ENCODE measurements around the gene NINJ1.

Gene NINJ1

DNA sequence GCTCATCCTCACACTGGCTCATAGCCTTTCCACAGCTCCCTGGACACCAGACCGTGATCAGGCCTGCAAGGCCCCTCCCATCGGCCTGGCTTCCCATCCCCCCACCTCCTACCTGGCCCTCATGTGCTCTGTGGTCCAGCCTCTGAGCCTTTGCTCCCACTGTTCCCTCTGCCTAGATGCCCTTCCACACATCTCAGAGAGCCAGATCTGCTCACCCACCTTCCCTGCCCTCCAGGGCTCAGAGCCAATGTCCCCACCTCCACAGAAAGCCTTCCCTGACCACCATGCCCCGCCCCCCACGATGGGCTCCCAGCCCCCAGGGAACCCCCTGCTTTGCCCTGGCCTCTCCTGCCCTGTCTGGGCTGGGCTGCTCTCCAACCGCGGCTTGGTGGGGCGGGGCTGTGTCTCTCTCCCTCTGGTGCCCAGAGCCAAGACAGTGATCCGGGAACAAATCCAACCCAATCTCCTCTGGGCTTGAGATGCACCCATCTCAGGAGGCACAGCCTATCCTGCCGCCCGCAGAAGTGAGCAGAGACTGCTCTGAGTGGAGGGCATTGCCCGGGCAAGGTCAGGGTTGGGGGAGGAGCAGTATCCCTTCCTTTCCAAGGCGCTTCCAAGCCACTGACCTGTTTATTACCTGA lies 1.6 kb downstream of the NINJ1 start:
- no peak for DNase-seq (ENCODE audit: low read depth)

DNA sequence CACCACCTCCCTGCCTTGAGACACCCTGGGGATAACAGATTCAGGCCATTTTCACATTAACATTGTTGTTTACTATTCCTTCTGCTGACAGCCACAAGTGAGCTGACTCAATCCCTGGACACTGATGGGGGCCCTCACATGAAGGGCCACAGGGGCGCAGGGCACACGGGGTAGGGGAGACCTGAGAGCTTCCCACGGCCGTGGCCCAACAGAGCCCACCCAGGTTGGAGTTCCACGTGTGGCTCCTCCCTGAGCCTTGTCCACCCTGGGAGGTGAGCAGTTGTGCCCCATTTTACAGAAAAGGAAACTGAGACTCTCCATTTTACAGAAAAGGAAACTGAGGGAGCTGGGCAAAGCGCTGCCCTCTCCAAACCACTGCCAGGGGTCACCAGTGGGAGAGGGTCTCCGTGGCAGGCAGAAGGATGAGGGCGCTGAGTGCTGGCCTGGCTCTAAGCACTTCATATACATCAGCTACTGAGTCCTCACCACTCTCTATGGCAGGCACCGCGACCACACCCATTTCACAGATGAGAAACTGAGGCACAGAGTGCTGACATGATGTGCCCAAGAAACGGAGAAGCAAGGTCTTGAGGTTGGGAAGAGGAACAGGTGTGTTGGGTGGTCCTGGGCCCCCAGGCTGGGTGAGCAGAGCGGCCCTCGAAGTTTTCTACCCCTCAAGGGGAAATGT lies 2.3 kb downstream of the NINJ1 start:
- DNase-seq (ENCODE audit: low read depth): no peak

DNA sequence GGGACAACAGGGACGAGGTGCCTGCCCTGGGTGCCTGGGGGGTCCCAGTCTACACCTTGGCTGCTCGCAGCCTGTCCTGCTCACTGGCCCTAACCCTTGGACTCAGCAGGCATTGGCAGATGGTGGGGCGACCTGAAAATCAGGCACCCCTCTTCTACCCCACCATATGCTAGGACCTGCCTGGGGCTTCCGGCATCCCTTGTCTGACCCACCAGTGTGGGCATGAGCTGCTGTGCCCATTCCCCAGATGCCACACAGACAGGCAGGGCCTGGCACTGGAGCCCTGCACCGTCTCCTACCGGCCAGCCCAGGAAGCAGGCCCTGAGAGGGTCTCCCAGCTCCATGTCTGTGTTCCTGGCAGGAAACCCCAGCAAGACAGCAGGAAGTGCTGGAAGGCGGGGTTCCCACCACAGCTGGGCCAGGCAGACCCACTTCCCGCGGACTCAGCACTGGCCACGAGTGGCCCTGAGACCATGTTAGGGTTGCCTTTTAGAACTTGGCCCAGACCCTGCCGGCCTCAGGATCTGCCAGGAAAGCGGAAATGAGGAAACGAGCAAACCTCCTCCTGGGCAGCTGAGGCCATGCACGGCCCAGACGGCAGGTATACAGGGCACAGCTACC lies 3.1 kb downstream of the NINJ1 start:
- DNase-seq (ENCODE audit: low read depth): no peak

DNA sequence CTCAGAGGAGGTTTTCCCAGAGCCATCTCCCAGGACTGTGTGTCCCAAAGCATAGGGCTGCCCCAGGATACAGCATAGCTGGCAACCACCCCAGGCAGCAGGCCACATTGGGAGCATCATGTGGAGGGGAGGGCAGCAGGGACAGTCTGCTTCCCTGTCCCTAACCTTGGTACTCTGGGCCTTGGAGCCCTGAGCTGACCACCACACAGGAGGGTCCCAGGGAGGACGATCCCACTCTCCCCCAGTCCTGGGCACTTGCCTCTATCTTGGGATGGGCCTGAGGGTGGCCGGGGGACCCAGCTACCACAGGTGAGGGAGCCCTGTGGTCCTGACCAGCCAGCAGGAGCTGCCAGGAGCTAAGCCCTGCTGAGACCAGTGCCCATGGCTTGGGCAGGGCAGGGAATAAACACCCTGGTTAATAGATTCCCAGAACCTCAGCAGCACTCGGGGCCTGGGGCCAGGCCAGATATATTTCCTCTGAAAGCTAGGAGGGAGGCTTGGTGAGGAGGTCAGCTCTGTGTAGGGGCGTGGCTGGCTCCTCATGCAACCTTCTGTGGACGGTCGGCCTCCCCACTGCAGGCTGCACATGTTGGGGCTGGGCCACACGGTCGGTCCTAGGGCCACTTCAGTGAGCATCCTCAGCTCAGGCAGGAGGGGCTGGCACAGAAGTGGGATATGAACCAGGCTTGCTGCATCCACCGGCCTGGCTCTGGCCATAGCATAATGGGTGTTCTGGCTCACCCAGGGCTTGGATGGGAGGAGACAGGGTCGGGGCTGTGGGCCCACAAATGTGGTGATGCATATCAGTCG lies 4.2 kb downstream of the NINJ1 start:
- no peak for DNase-seq (ENCODE audit: low read depth)

GRCh38 chr9:93129286-93129685 lies 4.8 kb downstream of the NINJ1 start:
- no peak for DNase-seq (ENCODE audit: low read depth)

DNA sequence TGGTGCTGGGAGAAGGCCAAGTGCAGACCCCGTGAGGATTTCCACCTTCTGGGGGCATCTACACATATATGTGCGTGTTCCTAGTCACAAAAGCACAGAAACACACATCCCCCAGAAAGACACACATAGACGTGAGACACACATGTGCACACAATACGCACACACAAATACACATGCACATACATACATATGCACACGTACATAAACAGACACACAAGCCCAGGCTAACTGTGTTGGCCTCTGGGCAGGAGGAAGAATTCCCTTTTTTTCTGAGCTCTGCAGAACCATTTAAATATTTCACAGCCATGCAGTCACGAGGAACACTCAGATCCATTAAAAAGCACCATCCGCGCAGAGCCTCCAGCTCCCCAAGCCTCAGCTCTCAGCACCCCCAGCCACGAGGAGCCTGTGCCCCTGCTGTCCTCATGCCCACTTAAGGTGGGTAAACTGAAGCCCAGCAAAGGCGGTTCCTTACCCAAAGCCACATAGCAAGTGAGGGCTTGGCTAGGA lies 5.3 kb downstream of the NINJ1 start:
- no peak for DNase-seq (ENCODE audit: low read depth)

DNA sequence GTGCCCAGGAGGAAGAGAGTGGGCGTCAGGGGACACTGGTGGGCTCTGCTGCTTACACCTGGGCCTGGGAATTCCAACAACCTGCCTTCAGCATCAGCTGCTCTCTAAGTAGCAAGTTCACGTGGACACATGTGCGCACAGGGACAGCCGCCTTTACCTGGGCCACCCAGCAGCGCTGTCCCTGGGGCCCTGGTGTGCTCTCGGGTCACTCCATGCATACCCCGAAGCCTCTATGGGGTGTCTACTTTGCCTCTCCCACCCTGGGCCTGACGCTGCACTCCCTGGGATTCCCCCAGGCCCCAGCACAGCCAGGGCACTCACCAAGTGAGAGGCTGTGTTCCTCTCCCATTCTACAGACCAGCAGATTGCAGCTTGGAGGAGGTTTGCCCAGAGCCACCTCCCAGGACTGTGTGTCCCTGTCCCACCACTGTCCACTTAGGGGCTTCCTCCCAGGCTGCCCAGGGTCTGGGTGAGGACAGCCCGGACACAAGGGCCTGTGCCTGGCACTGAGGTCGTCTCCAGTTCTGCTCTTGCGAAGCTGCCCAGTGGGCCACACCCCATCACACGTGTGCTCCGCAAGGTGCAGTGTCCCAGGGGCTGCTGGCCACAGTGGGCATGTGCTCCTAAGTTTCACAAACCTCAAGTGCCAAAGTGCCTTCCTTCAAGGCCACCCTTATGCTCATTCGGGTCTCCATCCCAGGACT lies 5.9 kb downstream of the NINJ1 start:
- no peak for DNase-seq (ENCODE audit: low read depth)

DNA sequence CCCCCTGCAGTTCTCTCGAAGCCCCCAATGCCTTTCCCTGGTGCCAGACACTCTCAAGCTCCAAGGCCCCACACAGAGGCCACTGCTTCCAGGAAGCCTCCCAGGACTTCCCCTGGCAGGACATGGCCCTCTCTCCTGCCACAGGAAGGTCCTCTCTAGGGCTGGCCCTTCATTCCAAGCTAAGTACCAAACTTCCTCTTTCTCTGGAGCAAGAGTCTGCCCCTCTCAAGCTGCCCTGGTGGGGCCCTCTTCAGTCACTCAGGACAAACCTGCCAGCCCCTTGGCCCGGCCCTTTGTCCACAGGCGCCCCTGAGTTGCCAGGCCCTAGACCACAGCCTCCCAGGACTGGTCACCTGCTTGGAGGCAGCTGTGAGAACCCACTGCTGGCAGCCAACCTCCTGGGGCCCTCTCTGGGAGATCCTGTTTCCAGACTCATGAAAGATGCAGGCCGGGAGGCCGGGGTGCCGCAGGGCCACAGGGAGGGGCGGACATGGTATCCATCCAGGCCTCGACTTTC lies 6.6 kb downstream of the NINJ1 start:
- no peak for DNase-seq (ENCODE audit: low read depth)

GRCh38 chr9:93126825-93127368 lies 7.2 kb downstream of the NINJ1 start:
- DNase-seq (ENCODE audit: low read depth): no peak

GRCh38 chr9:93126151-93126781 lies 7.8 kb downstream of the NINJ1 start:
- DNase-seq (ENCODE audit: low read depth): no peak

DNA sequence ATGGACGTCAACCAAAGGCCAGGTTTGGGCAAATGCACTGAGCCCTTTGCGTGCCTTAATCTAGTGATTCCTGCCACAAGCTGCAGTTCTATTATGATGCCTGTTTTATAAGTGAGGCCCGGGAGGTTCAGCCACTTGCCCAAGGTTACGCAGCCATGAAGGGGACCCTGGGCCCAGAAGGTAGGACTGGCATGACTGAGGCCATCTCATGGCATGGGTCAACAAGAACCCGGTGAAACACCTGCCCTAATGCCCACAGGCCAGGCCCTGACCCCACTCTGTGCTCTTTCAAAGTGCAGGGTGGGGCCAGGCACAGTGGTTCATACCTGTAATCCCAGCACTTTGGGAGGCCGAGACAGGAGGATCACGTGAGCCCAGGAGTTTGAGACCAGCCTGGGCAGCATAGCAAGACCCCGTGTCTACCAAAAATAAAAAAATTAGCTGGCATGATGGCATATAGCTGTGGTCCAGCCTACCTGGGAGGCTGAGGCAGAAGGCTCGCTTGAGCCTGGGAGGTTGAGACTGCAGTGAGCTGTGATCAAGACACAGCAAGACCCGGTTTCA lies 8.6 kb downstream of the NINJ1 start:
- DNase-seq (ENCODE audit: low read depth): no peak

- DNase-seq (ENCODE audit: low read depth): no peak
Measured at GRCh38 chr9:93124793-93125192, 9.3 kb downstream of the NINJ1 start.

DNA sequence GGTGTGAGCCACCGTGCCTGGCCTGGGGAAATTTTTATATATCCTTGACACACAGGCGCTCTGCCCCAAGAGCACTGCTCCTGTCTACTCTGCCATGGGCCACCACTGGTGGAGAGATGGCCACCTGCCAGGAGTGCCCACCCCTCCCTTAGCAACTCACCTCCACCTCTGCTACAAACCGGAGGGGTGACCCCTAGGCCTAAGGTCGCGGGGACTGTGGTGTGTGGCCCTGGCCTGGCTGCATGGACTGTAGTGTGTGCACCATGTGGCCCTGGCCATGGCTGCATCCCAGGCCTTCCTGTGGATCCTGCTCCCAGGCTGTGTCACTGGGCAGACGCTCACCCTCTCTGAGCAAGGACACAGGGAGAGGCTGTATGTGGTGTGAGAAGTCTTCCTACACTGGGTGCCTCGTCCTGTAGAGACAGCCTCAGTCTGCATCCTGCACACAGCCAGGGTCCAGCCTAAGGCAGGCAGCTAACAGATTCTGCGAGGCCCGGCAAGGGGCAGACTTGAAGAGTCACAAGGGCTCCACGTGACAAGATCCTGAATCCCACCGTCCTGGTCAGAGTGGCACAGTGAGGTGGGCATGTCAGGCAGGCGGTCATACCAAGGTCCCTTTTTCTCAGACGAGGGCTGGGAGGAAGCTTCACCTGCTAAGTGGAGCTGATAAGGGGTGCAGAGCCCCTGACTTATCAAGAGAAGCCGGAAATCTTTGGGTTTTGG lies 10.3 kb downstream of the NINJ1 start:
- no peak for DNase-seq (ENCODE audit: low read depth)

DNA sequence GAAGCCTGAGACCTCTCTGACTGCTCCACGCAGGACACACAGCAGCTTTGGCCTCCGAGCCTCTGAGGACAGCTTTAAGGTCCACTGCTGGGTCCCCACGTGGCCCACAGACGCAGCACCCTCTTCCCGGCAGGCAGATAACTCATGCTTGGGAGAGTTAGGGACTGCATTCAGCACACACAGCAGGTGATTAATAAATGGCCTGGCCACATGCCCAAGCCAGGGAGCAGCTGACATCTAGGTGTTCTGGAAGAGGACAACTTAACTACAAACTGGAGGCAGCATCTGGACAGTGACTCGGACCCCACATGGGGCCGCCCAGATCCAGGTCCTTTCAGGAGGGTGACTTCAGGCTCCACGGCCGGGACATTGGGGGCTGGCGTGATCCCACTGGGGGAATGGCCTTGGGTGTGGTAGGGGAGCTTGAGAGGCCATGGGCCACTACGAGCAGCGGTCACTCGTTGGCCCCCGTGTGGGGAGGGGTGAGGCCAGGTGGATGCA lies 11.3 kb downstream of the NINJ1 start:
- no peak for DNase-seq (ENCODE audit: low read depth)

GRCh38 chr9:93121316-93122241 lies 12.5 kb downstream of the NINJ1 start:
- DNase-seq (ENCODE audit: low read depth): no peak

- no peak for DNase-seq (ENCODE audit: low read depth)
Measured at GRCh38 chr9:93120846-93121315, 13.2 kb downstream of the NINJ1 start.

GRCh38 chr9:93119953-93120845 lies 13.9 kb downstream of the NINJ1 start:
- DNase-seq (ENCODE audit: low read depth): no peak

- no peak for DNase-seq (ENCODE audit: low read depth)
Measured at GRCh38 chr9:93119703-93119952, 14.4 kb downstream of the NINJ1 start.

All from stimulated activated CD8-positive, alpha-beta memory T cell treated with anti-CD3 and anti-CD28 coated beads, Interleukin-15, amount 100 ng/mL, for 1 hour (primary cell).